H1 (cell line): ENCODE results near the gene SOCS3. TPM values are rescaled to one million over a fixed set of nuclear protein-coding genes. Genes with fewer than 3 reads are reported as not detected.

Source experiments
- ATF3 ChIP-seq: IDR thresholded peaks from 2 replicates; pipeline ENCODE4 v1.6.1; 2011; ENCODE audit warnings: low read depth, mild to moderate bottlenecking, low read length; ENCODE audit not compliant: insufficient read depth
- CHD1 ChIP-seq: IDR thresholded peaks from 2 replicates; pipeline ENCODE4 v1.6.1; 2012; ENCODE audit warnings: low read depth, low read length, improper control_type of control experiment
- HDAC6 ChIP-seq: IDR thresholded peaks from one replicate; pipeline ENCODE4 v1.7.1; 2012; ENCODE audit warnings: low read depth, mild to moderate bottlenecking, inconsistent platforms, low read length, moderate library complexity
- SUZ12 ChIP-seq: fragments of 200-600 bp; sonication (generic); IDR thresholded peaks from 2 replicates; pipeline ENCODE4 v1.6.1; 2012; ENCODE audit warnings: mild to moderate bottlenecking, inconsistent platforms, low read length, moderate library complexity, mixed read lengths
- polyA plus RNA-seq, 7 experiments: library from polyadenylated mRNA; depleted of rRNA in 3 of 7; stranded (reverse) in 5 of 7; unstranded in 2 of 7; fragments of >200 nt in 5 of 7; fragments of 200-250 nt in 2 of 7; gene quantifications; 1 replicate in 5 of 7; 2 replicates in 1 of 7; 4 replicates in 1 of 7; pipeline versions ENCODE4 v1.2.1 to v1.2.3, GENCODE V29; 2011 to 2013; ENCODE audit warnings: missing spikeins in 2 of 7, mixed read lengths in 2 of 7
- total RNA-seq: library from RNA; stranded (reverse); fragmentation: NEBNext Ultra II Directional; extraction: Animal tissue kit (Norgen Biotek cat#: 25700); gene quantifications from 2 replicates; pipeline ENCODE4 v1.2.1, GENCODE V29; 2021

The SOCS3 gene
- total and polyA plus RNA-seq, 2 of the 8 experiments (the other 6 are each of a cell fraction or from before 2014, with no cell fraction given), result 10.1 to 47.9 TPM

- no peak for TF ChIP-seq ATF3
- no peak for TF ChIP-seq HDAC6
- no peak for TF ChIP-seq CHD1
- TF ChIP-seq SUZ12, result no peak
Measured at GRCh38 chr17:78409191-78409928, 49.5 kb upstream of the SOCS3 start (continued).
